ENCODE data around the gene ANKRD6. TPM values are rescaled to one million over a fixed set of nuclear protein-coding genes. Genes with fewer than 3 reads are reported as not detected.

The ANKRD6 gene
- total RNA-seq, 1 experiment from 2014 or later = 13.9 TPM

DNA sequence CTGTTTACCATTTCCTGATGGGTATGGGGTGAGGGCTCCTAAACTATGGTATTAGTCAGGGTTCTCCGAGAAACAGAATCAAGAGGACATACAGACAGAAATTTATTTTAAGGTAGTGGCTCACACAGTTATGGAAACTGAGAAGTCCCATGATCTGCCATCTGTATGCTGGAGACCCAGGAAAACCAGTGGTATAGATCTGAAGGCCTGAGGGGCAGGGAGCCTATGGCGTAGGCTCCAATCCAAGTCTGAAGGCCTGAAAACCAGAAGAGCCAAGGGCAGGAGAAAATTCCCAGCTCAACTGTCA lies 93.6 kb downstream of the ANKRD6 start:
- Mint-ChIP-seq H3K4me1 (no peaks in the 10 kb centered on the region), H3K9me3 (no peaks in the 10 kb centered on the region), H3K27me3 (ENCODE audit: low read depth) (no peaks in the 10 kb centered on the region; the same call in 1 of the 2 replicates), H3K27ac (no peak overlapping the region), H3K4me3 (no peak overlapping the region), H3K36me3 (no peaks in the 10 kb centered on the region)
- ATAC-seq (no peak), DNase-seq (ENCODE audit: low spot score) (no peak)
- TF ChIP-seq RORB (CRISPR knock-in tag; IDR thresholded peaks at IDR 0.05) = no peak
- TF ChIP-seq JAZF1 (CRISPR knock-in tag; IDR thresholded peaks at IDR 0.05) = no peak
- no peak for TF ChIP-seq RELA (CRISPR knock-in tag; IDR thresholded peaks at IDR 0.05; ENCODE audit: borderline replicate concordance)
- TF ChIP-seq, protein P1, sequence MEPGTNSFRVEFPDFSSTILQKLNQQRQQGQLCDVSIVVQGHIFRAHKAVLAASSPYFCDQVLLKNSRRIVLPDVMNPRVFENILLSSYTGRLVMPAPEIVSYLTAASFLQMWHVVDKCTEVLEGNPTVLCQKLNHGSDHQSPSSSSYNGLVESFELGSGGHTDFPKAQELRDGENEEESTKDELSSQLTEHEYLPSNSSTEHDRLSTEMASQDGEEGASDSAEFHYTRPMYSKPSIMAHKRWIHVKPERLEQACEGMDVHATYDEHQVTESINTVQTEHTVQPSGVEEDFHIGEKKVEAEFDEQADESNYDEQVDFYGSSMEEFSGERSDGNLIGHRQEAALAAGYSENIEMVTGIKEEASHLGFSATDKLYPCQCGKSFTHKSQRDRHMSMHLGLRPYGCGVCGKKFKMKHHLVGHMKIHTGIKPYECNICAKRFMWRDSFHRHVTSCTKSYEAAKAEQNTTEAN (CRISPR knock-in tag; IDR thresholded peaks at IDR 0.05) = no peak
- TF ChIP-seq JUN (CRISPR knock-in tag; IDR thresholded peaks at IDR 0.05) = no peak
- no peak for TF ChIP-seq GRHL2 (CRISPR knock-in tag; IDR thresholded peaks at IDR 0.05; ENCODE audit: insufficient replicate concordance, severe bottlenecking)
- no peak for TF ChIP-seq MXD4 (CRISPR knock-in tag; IDR thresholded peaks at IDR 0.05; ENCODE audit: borderline replicate concordance)
- no peak for TF ChIP-seq SMAD4 (CRISPR knock-in tag; IDR thresholded peaks at IDR 0.05)
- no peak for TF ChIP-seq ETV6 (CRISPR knock-in tag; IDR thresholded peaks at IDR 0.05)
- TF ChIP-seq, protein P2, sequence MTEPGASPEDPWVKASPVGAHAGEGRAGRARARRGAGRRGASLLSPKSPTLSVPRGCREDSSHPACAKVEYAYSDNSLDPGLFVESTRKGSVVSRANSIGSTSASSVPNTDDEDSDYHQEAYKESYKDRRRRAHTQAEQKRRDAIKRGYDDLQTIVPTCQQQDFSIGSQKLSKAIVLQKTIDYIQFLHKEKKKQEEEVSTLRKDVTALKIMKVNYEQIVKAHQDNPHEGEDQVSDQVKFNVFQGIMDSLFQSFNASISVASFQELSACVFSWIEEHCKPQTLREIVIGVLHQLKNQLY (CRISPR knock-in tag; IDR thresholded peaks at IDR 0.05) = no peak
- TF ChIP-seq, protein P3, sequence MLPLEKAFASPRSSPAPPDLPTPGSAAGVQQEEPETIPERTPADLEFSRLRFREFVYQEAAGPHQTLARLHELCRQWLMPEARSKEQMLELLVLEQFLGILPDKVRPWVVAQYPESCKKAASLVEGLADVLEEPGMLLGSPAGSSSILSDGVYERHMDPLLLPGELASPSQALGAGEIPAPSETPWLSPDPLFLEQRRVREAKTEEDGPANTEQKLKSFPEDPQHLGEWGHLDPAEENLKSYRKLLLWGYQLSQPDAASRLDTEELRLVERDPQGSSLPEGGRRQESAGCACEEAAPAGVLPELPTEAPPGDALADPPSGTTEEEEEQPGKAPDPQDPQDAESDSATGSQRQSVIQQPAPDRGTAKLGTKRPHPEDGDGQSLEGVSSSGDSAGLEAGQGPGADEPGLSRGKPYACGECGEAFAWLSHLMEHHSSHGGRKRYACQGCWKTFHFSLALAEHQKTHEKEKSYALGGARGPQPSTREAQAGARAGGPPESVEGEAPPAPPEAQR (CRISPR knock-in tag; IDR thresholded peaks at IDR 0.05) = no peak
- TF ChIP-seq ZNF671 (CRISPR knock-in tag; IDR thresholded peaks at IDR 0.05) = no peak
- ChIA-PET CTCF (no interaction called here), POLR2A (no interaction called here)

DNA sequence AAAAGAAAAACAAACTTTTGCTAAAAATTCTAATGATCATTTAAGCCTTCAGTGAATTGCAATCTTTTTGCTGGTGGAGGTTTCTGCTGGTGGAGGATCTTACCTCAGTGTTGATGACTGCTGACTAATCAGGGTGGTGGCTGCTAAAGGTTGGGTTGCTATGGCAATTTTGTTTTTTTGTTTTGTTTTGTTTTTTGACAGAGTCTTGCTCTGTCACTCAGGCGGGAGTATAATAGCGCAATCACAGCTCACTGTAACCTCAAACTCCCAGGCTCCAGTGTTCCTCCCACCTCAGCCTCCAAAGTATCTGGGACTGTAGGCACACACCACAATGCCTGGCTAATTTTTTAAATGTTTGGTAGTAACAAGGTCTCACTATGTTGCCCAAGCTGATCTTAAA lies 94.7 kb downstream of the ANKRD6 start:
- Mint-ChIP-seq H3K4me1 (no peaks in the 10 kb centered on the region), H3K4me3 (no peak overlapping the region), H3K27ac (no peak overlapping the region), H3K27me3 (ENCODE audit: low read depth) (no peaks in the 10 kb centered on the region; the same call in 1 of the 2 replicates), H3K36me3 (no peaks in the 10 kb centered on the region), H3K9me3 (no peaks in the 10 kb centered on the region)
- ChIA-PET CTCF (interaction anchor here (0.7 to 1.0 kb wide), 2 partner anchors 8 to 155 kb away, joined by 3 to 5 read pairs; no protein-coding TSS in a partner anchor), POLR2A (interaction anchor here (0.7 kb wide), 1 partner anchor 85 kb away, joined by 7 read pairs; no protein-coding TSS in a partner anchor)
- DNase-seq (ENCODE audit: low spot score) (no peak), ATAC-seq (no peak)
- TF ChIP-seq NFE2L1 (CRISPR knock-in tag; IDR thresholded peaks at IDR 0.05) = no peak

DNA sequence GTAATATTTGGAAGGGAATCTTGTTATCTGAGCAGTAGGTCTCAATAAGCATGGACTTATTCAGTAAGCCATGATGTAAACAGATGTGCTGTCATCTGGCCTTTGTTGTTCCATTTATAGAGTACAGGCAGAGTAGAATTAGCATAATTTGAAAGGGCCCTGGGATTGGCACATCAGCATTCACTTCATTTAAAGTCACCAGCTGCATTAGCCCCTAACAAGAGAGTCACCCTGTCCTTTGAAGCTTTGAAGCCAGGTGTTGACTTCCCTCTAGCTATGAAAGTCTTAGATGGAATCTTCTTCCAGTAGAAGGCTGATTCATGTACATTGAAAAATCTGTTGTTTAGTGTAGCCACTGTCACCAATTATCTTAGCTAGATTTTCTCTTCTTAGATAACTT lies 95.9 kb downstream of the ANKRD6 start:
- ChIA-PET POLR2A (no interaction called here), CTCF (no interaction called here)
- DNase-seq (ENCODE audit: low spot score) (no peak), ATAC-seq (no peak)
- no peaks in the 10 kb centered on the region for H3K36me3 Mint-ChIP-seq
- no peaks in the 10 kb centered on the region for H3K9me3 Mint-ChIP-seq
- no peak overlapping the region for H3K4me3 Mint-ChIP-seq
- H3K27me3 Mint-ChIP-seq (ENCODE audit: low read depth) = no peaks in the 10 kb centered on the region; the same call in 1 of the 2 replicates
- no peaks in the 10 kb centered on the region for H3K4me1 Mint-ChIP-seq
- no peak overlapping the region for H3K27ac Mint-ChIP-seq
- TF ChIP-seq SP1 (CRISPR knock-in tag; conservative IDR thresholded peaks at IDR 0.05) (no peak), GTF2I (CRISPR knock-in tag; conservative IDR thresholded peaks at IDR 0.05) (no peak), SMAD4 (CRISPR knock-in tag; IDR thresholded peaks at IDR 0.05) (no peak), NFATC4 (CRISPR knock-in tag; IDR thresholded peaks at IDR 0.05) (no peak), FOXK1 (CRISPR knock-in tag; IDR thresholded peaks at IDR 0.05) (no peak)
- TF ChIP-seq, protein P4, sequence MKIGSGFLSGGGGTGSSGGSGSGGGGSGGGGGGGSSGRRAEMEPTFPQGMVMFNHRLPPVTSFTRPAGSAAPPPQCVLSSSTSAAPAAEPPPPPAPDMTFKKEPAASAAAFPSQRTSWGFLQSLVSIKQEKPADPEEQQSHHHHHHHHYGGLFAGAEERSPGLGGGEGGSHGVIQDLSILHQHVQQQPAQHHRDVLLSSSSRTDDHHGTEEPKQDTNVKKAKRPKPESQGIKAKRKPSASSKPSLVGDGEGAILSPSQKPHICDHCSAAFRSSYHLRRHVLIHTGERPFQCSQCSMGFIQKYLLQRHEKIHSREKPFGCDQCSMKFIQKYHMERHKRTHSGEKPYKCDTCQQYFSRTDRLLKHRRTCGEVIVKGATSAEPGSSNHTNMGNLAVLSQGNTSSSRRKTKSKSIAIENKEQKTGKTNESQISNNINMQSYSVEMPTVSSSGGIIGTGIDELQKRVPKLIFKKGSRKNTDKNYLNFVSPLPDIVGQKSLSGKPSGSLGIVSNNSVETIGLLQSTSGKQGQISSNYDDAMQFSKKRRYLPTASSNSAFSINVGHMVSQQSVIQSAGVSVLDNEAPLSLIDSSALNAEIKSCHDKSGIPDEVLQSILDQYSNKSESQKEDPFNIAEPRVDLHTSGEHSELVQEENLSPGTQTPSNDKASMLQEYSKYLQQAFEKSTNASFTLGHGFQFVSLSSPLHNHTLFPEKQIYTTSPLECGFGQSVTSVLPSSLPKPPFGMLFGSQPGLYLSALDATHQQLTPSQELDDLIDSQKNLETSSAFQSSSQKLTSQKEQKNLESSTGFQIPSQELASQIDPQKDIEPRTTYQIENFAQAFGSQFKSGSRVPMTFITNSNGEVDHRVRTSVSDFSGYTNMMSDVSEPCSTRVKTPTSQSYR (CRISPR knock-in tag; IDR thresholded peaks at IDR 0.05) = no peak
- TF ChIP-seq, protein P5, sequence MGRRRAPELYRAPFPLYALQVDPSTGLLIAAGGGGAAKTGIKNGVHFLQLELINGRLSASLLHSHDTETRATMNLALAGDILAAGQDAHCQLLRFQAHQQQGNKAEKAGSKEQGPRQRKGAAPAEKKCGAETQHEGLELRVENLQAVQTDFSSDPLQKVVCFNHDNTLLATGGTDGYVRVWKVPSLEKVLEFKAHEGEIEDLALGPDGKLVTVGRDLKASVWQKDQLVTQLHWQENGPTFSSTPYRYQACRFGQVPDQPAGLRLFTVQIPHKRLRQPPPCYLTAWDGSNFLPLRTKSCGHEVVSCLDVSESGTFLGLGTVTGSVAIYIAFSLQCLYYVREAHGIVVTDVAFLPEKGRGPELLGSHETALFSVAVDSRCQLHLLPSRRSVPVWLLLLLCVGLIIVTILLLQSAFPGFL (CRISPR knock-in tag; IDR thresholded peaks at IDR 0.05; ENCODE audit: borderline replicate concordance) = no peak
- TF ChIP-seq, protein P6, sequence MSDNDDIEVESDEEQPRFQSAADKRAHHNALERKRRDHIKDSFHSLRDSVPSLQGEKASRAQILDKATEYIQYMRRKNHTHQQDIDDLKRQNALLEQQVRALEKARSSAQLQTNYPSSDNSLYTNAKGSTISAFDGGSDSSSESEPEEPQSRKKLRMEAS (CRISPR knock-in tag; IDR thresholded peaks at IDR 0.05) = no peak
- TF ChIP-seq, protein P7, sequence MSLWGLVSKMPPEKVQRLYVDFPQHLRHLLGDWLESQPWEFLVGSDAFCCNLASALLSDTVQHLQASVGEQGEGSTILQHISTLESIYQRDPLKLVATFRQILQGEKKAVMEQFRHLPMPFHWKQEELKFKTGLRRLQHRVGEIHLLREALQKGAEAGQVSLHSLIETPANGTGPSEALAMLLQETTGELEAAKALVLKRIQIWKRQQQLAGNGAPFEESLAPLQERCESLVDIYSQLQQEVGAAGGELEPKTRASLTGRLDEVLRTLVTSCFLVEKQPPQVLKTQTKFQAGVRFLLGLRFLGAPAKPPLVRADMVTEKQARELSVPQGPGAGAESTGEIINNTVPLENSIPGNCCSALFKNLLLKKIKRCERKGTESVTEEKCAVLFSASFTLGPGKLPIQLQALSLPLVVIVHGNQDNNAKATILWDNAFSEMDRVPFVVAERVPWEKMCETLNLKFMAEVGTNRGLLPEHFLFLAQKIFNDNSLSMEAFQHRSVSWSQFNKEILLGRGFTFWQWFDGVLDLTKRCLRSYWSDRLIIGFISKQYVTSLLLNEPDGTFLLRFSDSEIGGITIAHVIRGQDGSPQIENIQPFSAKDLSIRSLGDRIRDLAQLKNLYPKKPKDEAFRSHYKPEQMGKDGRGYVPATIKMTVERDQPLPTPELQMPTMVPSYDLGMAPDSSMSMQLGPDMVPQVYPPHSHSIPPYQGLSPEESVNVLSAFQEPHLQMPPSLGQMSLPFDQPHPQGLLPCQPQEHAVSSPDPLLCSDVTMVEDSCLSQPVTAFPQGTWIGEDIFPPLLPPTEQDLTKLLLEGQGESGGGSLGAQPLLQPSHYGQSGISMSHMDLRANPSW (CRISPR knock-in tag; conservative IDR thresholded peaks at IDR 0.05; ENCODE audit: low read depth) = no peak
- TF ChIP-seq, protein P8, sequence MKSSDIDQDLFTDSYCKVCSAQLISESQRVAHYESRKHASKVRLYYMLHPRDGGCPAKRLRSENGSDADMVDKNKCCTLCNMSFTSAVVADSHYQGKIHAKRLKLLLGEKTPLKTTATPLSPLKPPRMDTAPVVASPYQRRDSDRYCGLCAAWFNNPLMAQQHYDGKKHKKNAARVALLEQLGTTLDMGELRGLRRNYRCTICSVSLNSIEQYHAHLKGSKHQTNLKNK (CRISPR knock-in tag; IDR thresholded peaks at IDR 0.05) = no peak
